GM12878 (cell line): ENCODE results near the gene DNAJA2. TPM values are rescaled to one million over a fixed set of nuclear protein-coding genes. Genes with fewer than 3 reads are reported as not detected.

ENCODE experiments used
- ATAC-seq: fragments of 200-7000 bp; cut with Tn5 transposase; 3 replicates; pipeline ENCODE4 v1.9.1; 2020; ENCODE audit warnings: mild to moderate bottlenecking, moderate library complexity
- BruUV-seq: library from RNA; stranded (reverse); fragments of 400-500 nt; replicated peaks from 2 replicates; lab custom pipeline; 2021; lab: Mats Ljungman, UMichigan
- CTCF ChIA-PET: fragments of 300-600 bp; sonication (Branson Sonifier 250); formaldehyde crosslinking; extraction: SDS; loops from one replicate; lab custom pipeline; 2021; ENCODE audit warnings: inconsistent platforms; lab: Yijun Ruan, JAX
- POLR2A ChIA-PET: fragments of 350-600 bp; formaldehyde crosslinking; extraction: SDS; loops from one replicate; lab custom pipeline; 2021; ENCODE audit warnings: inconsistent platforms; lab: Charles Lee
- RAD21 ChIA-PET: fragments of 300-600 bp; sonication (Branson Sonifier 250); formaldehyde crosslinking; loops from one replicate; lab custom pipeline; 2023; ENCODE audit warnings: antibody characterized with exemption; ENCODE audit not compliant: unreplicated experiment; lab: Charles Lee
- SMC1A ChIA-PET: fragments of 300-600 bp; sonication (Branson Sonifier 250); formaldehyde crosslinking; loops from one replicate; lab custom pipeline; 2023; ENCODE audit not compliant: unreplicated experiment, uncharacterized antibody; lab: Charles Lee
- DNase-seq: peaks from one replicate; pipeline ENCODE4 v3.0.0-alpha.2; 2011; ENCODE audit warnings: low read depth, low spot score
- FAIRE-seq: peaks from 3 replicates; lab custom pipeline; 2011; peaks lifted over from hg19 to GRCh38; lab: Jason Lieb, UNC
- H2AFZ ChIP-seq: 2 replicates; pipeline ENCODE4 v1.6.0; 2011; ENCODE audit warnings: low read depth, low read length, control low read depth; ENCODE audit not compliant: control insufficient read depth
- H3K27ac ChIP-seq: 2 replicates; pipeline ENCODE4 v1.5.1; 2011; ENCODE audit warnings: control low read depth; ENCODE audit not compliant: control insufficient read depth, insufficient read depth
- H3K27me3 ChIP-seq, 2 experiments: replicated peaks in 1 of 2; 2 replicates each; pipeline versions ENCODE4 v1.6.0 to v1.6.1; 2011; ENCODE audit warnings: low read length in 1 of 2; ENCODE audit not compliant: control insufficient read depth in 2 of 2, insufficient read depth in 2 of 2
- H3K36me3 ChIP-seq, 2 experiments: 2 replicates each; pipeline ENCODE4 v1.5.1; 2011; ENCODE audit warnings: low read length in 1 of 2; ENCODE audit not compliant: control insufficient read depth in 2 of 2, insufficient read depth in 2 of 2
- H3K4me1 ChIP-seq: 2 replicates; pipeline ENCODE4 v1.6.1; 2011; ENCODE audit warnings: mild to moderate bottlenecking, low read length, moderate library complexity, mixed read lengths; ENCODE audit not compliant: control insufficient read depth, insufficient read depth
- H3K4me2 ChIP-seq: 2 replicates; pipeline ENCODE4 v1.6.0; 2011; ENCODE audit warnings: control low read depth; ENCODE audit not compliant: control insufficient read depth, insufficient read depth
- H3K4me3 ChIP-seq: fragments of 200-600 bp; sonication (generic); 2 replicates; pipeline ENCODE4 v1.5.1; 2016
- H3K79me2 ChIP-seq: 2 replicates; pipeline ENCODE4 v1.6.0; 2011; ENCODE audit warnings: low read length; ENCODE audit not compliant: control insufficient read depth, insufficient read depth
- H3K9ac ChIP-seq: 2 replicates; pipeline ENCODE4 v1.8.0; 2011; ENCODE audit warnings: low read length, control low read depth, mixed read lengths; ENCODE audit not compliant: control insufficient read depth, insufficient read depth
- H3K9me3 ChIP-seq: replicated peaks from 3 replicates; pipeline ENCODE4 v1.5.1; 2011; ENCODE audit warnings: mild to moderate bottlenecking, low read length; ENCODE audit not compliant: control insufficient read depth, insufficient read depth
- H4K20me1 ChIP-seq: 2 replicates; pipeline ENCODE4 v1.6.0; 2011; ENCODE audit not compliant: control insufficient read depth, insufficient read depth
- ESRRA ChIP-seq: IDR thresholded peaks from 2 replicates; pipeline ENCODE4 v1.6.1; 2012; ENCODE audit warnings: mild to moderate bottlenecking, low read length, improper control_type of control experiment
- FOXK2 ChIP-seq: fragments of 450-650 bp; IDR thresholded peaks from 2 replicates; pipeline ENCODE4 v1.6.1; 2017; ENCODE audit warnings: mild to moderate bottlenecking, moderate library complexity
- NFYA ChIP-seq: IDR thresholded peaks from 2 replicates; pipeline ENCODE4 v1.6.1; 2011; ENCODE audit warnings: low read depth, mild to moderate bottlenecking, low read length, improper control_type of control experiment, borderline replicate concordance
- NR2F1 ChIP-seq: fragments of 450-650 bp; conservative IDR thresholded peaks from 2 replicates; pipeline ENCODE4 v1.6.1; 2017; ENCODE audit warnings: mild to moderate bottlenecking
- SMAD5 ChIP-seq: IDR thresholded peaks from 2 replicates; pipeline ENCODE4 v1.6.1; 2016; ENCODE audit warnings: antibody characterized with exemption, low read depth
- ZZZ3 ChIP-seq: IDR thresholded peaks from 2 replicates; pipeline ENCODE4 v1.6.1; 2011; ENCODE audit warnings: low read depth; ENCODE audit not compliant: control insufficient read depth, insufficient read length
- WGBS: methylation state at CpG from one replicate; pipeline ENCODE4 v1.1.6; 2016; ENCODE audit warnings: low lambda C conversion rate; ENCODE audit not compliant: insufficient replicate concordance, insufficient coverage; ENCODE audit errors: missing lambda C conversion rate; 5-methylcytosine and 5-hydroxymethylcytosine counted together
- in situ Hi-C: fragments of 300-500 bp; cut with MboI; formaldehyde crosslinking; loops from 9 replicates; pipeline ENCODE4 v1.14.3; 2018; ENCODE audit warnings: mixed read lengths
- intact Hi-C: fragments of 100-400 bp; cut with micrococcal nuclease; formaldehyde crosslinking; loops from one replicate; pipeline ENCODE4 v1.14.2; 2022; ENCODE audit not compliant: unreplicated experiment
- polyA plus RNA-seq, 11 experiments: library from polyadenylated mRNA; depleted of rRNA in 4 of 11; unstranded in 6 of 11; stranded (reverse) in 5 of 11; fragments of >200 nt; fragmentation: Nextera tagmentation in 4 of 11; fragmentation: Illumina TruSeq in 1 of 11; extraction: Ambion mirVana in 4 of 11; extraction: Trizol in 1 of 11; gene quantifications; 1 replicate in 1 of 11; 2 replicates in 10 of 11; pipeline versions ENCODE4 v1.2.1 to v1.2.3, GENCODE V29; 2011 to 2016; ENCODE audit warnings: inconsistent platforms in 2 of 11, missing spikeins in 2 of 11, low read depth in 1 of 11
- total RNA-seq, 4 experiments: library from RNA; depleted of rRNA in 3 of 4; stranded (reverse); fragments of >200 nt in 3 of 4; fragmentation: Illumina TruSeq in 1 of 4; extraction: Trizol in 1 of 4; gene quantifications; 2 replicates each; pipeline versions ENCODE4 v1.2.1 to v1.2.3, GENCODE V29; 2013 to 2021
- TF ChIP-seq, protein P1 (sequence below): IDR thresholded peaks from 2 replicates; pipeline ENCODE4 v1.6.1; 2012; ENCODE audit warnings: low read length, inconsistent platforms

DNAJA2 gene
- total and polyA plus RNA-seq, 10 of the 15 experiments (the other 5 are each of a cell fraction or from before 2014, with no cell fraction given) = 26.2 to 96.4 (median 58.1) TPM

GRCh38 chr16:46997844-46998243 lies 24.4 kb upstream of the DNAJA2 start:
- Histone ChIP-seq H3K27me3 (no peaks in the 10 kb centered on the region), H3K36me3 (no peaks in the 10 kb centered on the region), H4K20me1 (no peaks in the 10 kb centered on the region), H2AFZ (no peak overlapping the region), H3K9ac (no peak overlapping the region), H3K4me1 (no peaks in the 10 kb centered on the region), H3K9me3 (no peaks in the 10 kb centered on the region), H3K4me2 (no peak overlapping the region), H3K79me2 (no peaks in the 10 kb centered on the region), H3K27ac (no peak overlapping the region), H3K4me3 (no peak overlapping the region)
- 100% methylated on average over 3 of the region's 3 CpGs for WGBS
- ChIA-PET RAD21 (no interaction called here), POLR2A (no interaction called here), CTCF (interaction anchor here (1.5 kb wide), 1 partner anchor 21 kb away, joined by 5 read pairs; no protein-coding TSS in a partner anchor), SMC1A (no interaction called here)
- no peak for ATAC-seq
- no TSS peak for BruUV-seq
- TF ChIP-seq NFYA (no peak), SMAD5 (no peak), NR2F1 (no peak), ESRRA (no peak), FOXK2 (no peak), ZZZ3 (no peak)
- TF ChIP-seq, protein P1, sequence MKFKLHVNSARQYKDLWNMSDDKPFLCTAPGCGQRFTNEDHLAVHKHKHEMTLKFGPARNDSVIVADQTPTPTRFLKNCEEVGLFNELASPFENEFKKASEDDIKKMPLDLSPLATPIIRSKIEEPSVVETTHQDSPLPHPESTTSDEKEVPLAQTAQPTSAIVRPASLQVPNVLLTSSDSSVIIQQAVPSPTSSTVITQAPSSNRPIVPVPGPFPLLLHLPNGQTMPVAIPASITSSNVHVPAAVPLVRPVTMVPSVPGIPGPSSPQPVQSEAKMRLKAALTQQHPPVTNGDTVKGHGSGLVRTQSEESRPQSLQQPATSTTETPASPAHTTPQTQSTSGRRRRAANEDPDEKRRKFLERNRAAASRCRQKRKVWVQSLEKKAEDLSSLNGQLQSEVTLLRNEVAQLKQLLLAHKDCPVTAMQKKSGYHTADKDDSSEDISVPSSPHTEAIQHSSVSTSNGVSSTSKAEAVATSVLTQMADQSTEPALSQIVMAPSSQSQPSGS = no peak
- in situ Hi-C loops (no loop called here), intact Hi-C loops (no loop called here)
- DNase-seq = no peak
- FAIRE-seq = no peak
